HG03558 (cell line): ENCODE data around the gene KDM4C.

Source experiments
- ATAC-seq: cut with Tn5 transposase; IDR thresholded peaks from one replicate; pipeline ENCODE4 v1.9.1; 2021; ENCODE audit warnings: moderate number of reproducible peaks; ENCODE audit not compliant: unreplicated experiment; ENCODE audit errors: extremely low read depth

The KDM4C gene

DNA sequence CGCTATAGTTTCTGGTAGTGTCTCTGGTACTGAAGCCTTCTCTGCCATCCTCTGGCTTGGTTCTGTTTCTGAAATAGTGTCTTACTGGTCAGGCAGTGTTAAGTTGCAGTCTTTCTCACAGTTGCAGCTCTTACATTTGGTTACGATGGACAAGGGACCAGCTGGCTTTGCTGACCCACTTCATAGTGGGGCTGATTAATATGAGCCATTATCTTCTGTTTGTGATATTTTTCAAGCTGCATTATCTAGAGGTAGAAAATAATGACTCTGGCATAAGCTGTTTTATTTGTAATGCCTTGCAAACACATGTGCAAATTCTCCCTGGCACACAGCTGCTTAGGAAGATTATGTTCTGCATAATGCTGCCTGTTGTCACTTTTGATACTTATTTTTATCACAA lies 199.1 kb downstream of the KDM4C start:
- ATAC-seq = no peak

DNA sequence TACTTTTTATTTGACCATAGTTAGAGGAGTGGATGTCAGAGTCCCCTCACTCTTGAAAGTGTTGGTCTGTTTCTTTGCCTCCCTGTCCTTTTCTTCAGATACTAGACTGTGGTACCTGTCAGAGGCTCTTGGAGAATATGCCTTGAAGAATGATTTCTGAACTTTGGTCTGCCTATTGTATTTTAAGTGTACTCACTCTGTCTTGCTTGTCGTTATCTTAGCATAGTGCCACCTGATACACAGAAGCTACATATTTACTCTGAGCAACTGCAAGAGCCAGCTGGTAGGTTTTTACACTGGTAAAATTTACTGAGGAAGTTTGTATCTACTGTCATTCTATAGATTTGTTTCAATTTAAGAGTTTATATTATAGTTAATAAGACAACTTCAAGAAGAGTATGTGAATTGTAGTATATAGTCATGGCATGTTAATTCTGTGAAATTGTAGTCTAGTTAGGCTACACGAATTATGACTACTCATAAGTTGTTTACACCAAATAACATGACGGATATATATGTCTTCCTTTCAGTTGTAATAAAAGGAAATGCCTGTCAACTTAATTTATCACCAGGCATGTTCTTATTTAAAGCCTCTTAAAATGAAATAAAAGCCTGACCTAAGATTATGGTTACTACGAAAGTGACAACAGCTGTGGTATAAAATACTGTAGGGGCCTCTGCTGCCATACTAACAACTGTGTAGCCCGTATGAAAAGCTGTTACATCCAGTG lies 201.7 kb downstream of the KDM4C start:
- ATAC-seq = no peak

DNA sequence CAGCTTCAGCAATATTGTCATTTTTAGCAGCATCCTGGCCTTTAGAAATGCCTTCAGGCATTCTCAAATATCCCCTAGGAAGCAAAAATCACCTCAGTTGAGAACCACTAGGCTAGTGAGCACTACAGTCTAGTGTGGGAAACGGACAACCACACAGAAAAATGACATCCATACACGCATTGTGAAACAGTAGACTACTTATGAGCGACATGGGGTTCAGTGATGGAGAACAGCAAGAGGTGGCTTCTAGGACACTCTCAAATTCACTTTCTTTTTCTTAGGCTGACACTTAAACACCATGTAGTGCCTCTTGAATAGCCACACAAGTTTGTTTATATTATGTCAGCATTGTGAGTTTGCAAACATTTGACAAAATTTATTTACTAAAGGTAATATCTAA lies 203.0 kb downstream of the KDM4C start:
- peak; percentile 90 for ATAC-seq

DNA sequence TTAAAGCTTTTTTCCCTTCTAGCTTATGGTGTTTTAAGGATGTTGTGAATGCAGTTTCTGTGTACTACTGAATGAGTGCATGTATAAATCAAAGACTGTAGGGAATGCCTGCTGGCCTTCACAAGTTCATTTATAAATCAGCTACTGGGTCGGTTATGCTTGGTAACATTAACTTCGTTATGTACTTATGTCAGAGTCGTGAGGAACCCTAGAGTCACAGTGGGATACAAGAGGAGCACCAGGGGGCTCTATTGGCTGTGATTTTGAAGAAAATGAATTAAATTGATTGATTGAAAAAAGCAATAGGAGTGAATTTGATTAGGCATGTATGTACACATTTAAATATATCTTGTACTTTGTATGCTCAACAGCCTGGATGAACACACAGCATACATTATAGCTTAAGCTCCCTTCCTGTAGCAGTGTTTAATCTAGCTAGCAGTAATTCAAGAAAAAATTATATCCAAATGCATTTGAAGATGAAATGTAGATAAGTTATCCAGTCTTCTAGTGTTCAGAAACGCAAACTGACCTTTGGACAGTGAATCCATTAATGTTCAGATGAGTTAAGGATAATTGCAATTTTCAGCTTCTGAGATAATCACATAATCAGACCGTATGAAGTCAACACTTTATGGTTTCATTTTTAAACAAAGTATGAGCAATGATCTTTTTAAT lies 204.2 kb downstream of the KDM4C start:
- no peak for ATAC-seq

DNA sequence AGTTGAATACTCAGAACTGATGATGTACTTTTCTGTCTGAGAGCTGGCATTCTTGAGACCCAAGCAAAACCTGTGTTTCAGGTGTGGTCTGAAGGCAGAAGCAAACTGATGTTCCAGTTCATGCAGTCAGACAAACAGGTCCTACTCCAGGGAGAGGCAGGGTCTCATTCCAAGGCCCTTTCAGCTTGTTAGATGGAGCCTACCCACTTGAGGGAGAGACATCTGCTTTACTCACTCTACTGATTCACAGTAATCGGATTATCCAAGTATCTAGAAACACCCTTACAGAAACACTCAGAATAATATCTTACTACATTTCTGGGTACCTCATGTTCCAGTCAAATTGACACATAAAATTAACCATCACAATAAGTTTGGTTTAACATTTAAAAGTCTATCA lies 207.8 kb downstream of the KDM4C start:
- no peak for ATAC-seq

DNA sequence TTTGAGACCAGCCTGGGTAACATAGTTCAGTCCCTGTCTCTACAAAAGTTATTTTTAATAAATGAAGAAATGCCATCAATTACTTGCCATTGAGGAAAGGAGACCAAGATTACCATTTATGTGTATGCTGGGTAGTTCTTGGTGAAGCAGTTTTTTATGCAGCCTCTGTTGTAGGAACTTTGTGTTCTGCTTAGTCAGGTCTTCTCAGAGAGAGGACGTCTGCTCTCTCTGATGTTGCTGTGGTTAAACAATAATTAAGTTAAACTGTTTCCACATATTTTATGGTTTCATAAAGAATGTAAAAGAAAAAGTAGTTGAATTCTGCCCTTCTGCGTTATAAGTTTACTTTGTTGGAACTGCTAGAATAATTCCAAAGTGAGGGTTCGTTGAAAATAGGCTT lies 210.5 kb downstream of the KDM4C start:
- no peak for ATAC-seq

DNA sequence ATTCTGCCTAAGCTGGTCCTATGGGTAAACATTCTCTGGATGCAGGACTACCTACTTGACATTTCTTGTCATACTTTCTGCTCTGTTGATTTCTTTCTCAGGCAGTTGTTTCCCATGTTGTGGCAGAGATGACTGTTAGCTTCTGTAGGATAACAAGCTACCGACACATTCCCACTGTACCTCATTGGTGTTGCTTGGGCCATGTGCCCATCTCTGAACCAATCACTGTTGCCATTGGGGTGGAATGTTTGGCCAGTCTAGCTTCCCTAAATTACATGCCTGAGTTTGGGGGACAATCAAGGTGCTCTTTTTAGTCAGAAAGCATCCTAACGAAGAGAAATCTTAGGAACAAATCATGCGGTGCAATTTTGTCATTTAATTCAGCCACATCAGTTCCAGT lies 212.0 kb downstream of the KDM4C start:
- no peak for ATAC-seq

DNA sequence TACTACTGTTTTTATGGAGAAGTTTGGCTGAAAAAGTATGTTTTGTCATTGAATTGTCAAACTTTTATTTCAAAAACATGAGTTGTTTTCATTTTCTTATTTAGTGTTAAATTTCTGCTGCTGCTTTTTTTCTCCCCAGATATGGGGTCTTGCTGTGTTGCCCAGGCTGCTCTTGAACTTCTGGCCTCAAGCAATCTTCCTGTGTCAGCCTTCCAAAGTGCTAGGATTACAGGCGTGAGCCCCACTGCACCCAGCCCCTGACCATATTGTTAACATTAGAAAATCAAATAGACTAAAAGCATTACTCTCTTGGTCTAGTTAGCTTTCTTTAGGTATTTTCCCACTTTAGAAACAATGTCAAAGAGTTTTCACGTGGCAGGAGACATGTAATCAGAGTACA lies 215.3 kb downstream of the KDM4C start:
- ATAC-seq = no peak

DNA sequence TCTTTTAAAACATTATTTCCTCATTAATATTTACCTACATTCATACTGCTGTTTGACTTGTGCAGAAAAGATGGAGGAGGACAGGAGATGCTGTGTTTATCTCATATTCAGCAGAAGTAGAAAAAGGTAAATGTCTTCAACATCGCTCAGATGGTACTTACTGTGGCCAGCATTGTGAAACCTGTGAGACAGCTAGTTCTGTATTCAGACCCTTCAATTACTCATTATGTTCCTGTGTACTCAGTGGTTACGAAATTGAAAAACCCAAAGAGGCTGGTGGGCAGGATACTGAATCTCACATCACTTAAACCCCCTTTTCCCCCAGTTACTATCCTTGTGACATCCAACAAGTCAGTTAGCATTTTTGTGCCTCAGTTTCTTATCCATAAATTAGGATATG lies 216.0 kb downstream of the KDM4C start:
- peak; percentile 97 for ATAC-seq

DNA sequence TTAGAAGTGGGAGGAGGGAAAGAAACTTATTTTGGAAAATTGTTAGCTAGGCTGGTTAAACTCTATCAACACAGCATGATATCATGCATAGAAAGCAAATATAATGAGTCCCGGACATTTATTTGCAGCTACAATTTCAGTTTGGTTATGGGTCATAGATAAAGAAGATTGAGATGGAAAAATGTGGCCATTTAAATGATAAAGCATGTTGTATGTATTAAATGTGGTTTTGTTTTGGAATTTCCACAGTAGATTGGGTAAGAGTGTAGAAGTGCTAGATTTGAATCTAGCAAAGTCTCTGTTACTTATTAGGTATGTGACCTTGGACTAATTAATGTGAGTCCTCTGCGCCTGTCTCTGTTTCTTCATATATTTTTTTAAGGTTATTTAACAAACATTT lies 217.4 kb downstream of the KDM4C start:
- ATAC-seq = no peak

DNA sequence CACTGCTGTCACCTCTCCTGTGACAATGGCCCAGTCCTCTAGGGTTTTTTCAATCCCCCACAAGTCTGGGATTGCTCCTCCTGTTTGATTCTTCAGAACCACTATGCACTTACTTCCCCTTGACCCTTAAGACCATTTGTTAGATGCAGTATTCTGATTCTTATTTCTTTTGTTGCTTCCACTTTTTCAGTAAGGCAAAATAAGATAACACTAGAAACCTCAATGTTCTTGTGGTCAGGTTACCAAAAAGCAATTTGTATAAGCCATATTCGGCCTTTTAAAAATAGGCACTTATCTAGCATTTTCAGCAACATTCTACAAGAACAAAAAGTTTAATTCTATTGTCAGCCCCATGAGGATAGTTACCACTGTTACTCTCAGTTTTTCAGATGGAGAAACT lies 220.0 kb downstream of the KDM4C start:
- ATAC-seq = no peak

DNA sequence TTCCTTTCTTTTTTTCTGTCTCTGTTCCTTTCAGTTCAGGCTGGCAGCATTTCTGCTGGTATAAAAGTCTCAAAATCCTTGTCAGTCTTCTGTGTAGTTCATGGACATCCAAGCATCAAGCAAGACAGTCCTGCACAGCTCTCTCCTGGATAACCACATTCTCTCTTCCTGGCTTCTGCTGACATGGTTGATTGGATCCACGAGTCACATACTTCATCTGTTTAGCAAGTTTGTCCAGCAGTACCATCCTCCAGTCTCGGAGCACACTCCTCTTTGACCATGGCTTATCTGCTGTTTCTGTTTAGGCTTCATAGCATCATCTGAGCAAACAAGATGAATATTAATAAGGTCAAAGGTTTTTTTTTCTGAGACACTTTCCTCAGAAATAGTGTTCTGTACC lies 220.8 kb downstream of the KDM4C start:
- ATAC-seq = no peak

DNA sequence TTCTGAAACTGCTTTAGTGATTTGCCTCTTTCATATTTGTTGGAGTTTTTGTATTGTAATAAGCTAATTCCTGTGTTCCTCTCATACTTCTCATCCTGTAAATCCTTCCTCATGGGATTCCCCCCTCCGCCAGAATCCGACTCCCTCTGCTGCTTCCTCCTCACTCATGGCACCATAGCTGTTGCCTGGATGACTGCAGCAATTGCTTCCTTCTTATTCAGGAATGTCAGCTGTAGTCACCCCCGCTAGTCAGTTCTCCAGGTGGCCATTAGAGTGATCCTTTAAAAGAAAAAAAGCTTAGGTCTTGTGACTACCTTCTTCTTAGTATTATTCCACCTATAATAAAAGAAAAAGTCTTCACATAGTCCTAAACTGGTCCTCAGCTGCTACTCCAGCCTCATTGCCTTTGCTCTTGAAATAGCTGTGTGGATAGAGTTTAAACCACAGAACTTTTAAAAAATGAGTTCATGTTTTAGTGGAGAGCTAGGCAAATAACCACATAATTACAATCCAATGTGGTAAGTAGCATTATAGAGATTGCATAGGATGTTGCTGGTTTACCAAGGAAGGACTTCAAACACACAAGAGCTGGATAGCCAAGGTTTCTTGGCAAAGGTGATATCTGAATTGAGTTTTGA lies 227.3 kb downstream of the KDM4C start:
- no peak for ATAC-seq

DNA sequence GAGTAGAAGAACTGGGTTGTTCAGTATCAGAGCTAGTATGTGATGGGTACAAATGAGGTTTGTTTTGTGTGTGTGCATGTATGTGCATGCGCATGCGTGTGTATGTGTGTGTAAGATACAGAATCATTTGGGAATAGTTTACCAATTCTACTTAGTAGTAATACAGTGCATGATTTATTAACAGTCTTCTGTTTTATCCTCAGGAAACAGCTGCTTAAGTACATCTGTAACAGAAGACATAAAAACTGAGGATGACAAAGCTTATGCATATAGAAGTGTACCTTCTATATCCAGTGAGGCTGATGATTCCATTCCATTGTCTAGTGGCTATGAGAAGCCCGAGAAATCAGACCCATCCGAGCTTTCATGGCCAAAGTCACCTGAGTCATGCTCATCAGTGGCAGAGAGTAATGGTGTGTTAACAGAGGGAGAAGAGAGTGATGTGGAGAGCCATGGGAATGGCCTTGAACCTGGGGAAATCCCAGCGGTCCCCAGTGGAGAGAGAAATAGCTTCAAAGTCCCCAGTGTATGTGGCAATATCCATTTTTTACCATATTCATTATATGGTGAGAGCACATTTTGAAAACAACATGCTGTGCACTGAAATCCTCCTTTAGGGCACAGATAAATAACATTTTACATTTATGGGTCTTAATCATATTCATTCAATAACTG lies 228.5 kb downstream of the KDM4C start:
- ATAC-seq = no peak

DNA sequence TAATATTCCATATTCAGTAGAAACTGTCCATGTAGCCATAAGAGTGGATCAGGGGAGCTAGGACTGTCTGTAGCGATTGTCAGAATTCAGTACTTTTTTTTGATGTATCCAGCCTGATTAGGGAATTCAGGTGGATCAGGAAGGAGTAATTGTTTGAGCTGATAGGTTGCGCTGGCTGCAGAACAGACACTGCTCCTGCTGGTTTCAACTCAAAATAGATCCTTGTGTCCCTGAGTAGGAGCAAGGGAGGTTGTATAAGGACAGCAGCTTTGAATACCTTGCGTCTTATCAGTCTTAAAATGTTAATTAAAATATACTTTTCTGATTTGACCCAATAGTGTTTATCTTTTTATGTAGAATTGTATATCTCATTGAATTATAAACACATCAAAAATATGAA lies 229.6 kb downstream of the KDM4C start:
- no peak for ATAC-seq

DNA sequence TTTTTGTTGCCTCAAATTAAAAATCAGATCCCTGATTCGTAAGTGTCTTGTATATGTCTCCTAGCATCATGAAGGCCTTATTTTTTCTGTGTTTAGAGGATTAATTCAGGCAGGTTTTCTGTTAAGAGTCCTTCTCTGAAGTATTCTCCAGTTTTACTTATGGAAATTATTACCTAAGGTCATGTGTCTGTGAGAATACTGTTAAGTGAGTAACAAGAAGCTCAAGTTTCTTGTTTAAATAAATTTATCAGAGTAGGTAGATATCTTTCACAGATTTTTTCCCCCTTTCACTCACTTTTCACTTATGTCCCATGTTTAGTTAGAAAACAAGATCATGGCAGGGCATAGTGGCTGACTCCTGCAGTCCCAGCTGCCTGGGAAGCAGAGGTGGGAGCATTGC lies 233.6 kb downstream of the KDM4C start:
- ATAC-seq = no peak

DNA sequence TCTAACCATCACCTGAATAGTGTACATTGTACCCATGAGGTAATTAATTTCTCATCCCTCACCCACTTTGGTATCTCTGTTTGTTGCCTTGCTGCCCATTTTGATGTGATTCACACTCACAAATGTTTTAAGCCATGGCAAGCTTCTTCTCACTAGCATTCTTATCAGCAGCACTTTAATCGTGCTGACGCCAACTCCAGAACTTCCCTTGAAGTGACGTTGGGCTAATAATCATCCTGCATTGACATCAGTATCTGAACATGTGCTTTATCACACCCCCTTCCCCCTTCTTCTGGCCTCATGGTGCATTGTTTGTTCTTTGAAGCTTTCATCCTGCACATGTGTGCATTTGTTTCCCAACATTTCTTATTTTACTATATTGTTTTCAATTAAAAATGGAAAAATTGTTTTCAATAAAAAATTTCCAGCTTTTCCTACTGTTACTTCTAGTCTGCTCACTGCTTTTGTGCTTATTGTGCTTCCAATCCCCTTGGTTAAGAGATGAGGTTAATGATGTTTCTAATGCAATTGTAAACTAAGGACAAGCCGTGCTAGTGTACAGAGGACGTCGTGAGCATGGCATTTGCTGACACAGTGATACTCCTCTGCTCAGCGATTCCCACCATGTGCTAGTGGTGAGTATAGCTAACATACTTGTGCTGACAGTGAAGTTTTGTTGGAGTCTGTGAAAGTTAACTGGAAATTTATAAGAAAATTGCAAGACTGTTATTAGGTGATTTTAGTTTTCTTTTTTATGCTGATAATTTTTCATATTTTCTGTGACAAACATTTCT lies 238.5 kb downstream of the KDM4C start:
- no peak for ATAC-seq

DNA sequence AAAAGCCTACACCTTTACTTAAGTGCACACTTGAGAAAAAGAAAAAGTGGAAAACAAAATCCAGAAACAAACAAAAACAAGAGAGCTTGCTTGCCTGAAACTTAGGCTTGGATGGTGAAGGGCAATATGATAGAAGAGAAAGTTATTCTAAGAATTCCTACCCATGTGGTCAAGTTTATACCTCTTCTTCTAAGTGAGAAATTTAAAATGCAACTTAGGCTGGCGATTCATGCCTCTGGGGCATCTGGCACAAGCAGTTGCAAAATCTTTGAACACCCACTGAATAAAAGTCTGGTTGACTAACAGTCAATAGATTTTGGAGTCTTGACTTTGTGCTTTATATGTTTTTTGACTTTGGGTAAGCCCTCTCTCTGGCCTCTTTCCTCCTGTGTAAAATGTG lies 239.6 kb downstream of the KDM4C start:
- no peak for ATAC-seq

DNA sequence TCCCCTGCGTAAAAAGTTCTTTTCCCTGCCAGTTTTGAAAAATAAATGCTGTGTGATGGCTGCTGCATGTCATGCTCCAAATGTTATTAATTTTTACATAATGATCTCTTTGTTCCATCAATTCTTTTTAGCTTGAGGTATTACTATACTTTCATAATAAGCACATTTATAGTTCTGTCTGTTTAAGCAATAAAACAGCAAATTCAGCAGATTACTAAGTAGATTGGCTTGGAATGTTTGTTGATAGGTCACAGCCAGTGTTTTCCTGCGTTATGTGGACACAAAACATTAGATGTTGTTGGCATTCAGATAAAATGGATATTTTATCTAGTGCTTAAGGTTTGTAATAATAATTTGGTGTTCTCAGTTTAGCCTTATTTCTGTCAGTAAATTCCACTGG lies 242.0 kb downstream of the KDM4C start:
- ATAC-seq = no peak

DNA sequence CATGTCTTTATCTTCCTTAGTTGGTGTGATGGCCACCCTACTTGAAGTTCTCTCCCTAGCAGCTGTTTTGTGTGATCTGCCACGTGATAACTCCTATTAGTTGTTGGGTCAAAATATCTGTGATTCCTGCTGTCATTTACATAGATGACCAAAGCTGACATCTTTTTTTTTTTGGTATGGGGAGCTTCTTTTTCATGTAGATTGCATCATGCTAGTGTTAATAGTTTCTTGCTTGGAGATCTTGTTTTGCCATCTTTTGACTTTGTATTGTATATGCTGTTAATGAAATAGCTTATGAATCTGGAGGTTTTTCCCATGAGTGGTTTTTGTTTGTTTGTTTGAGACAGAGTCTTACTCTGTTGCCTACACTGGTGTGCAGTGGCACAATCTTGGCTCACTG lies 243.8 kb downstream of the KDM4C start:
- ATAC-seq = no peak
